Choroid plexus epithelial cell (primary cell): Measurements from ENCODE around the gene ZIM2.

Experiments used
- DNase-seq: peaks from one replicate; pipeline ENCODE4 v3.0.0-alpha.2; 2010; ENCODE audit warnings: low read depth
- H3K4me3 ChIP-seq: 2 replicates; pipeline ENCODE4 v1.5.1; 2011; ENCODE audit warnings: low read depth, mild to moderate bottlenecking, control low read depth, low read length, moderate library complexity
- CTCF ChIP-seq: conservative IDR thresholded peaks from 2 replicates; pipeline ENCODE4 v1.5.1; 2011; ENCODE audit warnings: low read depth, mild to moderate bottlenecking, control low read depth, inconsistent platforms, low read length, moderate library complexity

ZIM2 gene

GRCh38 chr19:56838909-56839651, 1.4 kb downstream of the ZIM2 start:
- H3K4me3 ChIP-seq, result no peak overlapping the region
- no peak for TF ChIP-seq CTCF
- peak; percentile 75 for DNase-seq

DNA sequence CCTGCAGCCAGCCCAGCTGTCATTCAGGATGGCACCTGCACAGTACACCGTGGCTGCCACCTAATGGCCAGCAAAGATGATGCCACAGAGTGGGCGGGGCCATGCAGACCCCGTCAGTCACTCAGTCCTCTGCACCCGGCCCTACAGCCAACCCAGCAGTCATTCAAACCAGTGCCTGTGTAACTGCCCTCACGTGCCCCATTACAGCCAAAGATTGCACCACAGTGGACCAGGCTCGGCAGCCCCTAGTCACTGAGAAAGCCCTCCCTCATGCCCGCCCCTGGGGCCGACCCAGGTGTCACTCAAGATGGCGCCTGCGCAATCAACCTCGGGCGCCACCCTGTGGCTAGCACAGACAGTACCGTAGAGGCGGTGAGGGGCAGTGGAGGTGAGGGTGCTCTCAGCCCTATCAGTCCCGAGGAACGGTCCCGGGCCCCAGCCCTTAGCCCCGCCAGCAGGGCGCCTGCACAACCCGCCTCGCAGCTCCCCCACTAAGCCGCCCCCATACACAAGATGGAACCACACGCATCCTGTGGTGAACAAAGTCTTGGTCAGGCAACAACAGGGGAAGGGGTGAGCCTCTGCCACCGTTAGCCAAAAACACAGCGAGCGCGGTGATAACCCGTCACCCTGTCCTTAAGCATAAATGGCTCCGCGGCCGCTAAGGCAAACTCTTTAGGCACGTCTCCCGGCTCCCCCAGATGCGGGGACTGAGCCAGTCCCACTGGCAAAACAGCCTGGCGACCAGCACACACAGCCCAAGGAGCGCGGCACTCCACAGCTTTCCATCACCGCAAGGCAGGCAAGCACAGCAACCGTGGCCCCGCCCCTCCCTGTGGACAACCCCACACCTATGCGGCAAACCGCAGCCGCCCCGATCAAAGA, 2.3 kb downstream of the ZIM2 start:
- peak; percentile 24 for DNase-seq
- peak; percentile 18 for TF ChIP-seq CTCF
- H3K4me3 ChIP-seq, result peak overlapping the region; percentile 37

- TF ChIP-seq CTCF, result peak; percentile 10
- H3K4me3 ChIP-seq, result no peak overlapping the region
- DNase-seq, result peak; percentile 22
Observed at GRCh38 chr19:56837492-56838023, 3.0 kb downstream of the ZIM2 start.

- DNase-seq, result no peak
- no peak overlapping the region for H3K4me3 ChIP-seq
- no peak for TF ChIP-seq CTCF
Observed at GRCh38 chr19:56837004-56837403, 3.5 kb downstream of the ZIM2 start.

DNA sequence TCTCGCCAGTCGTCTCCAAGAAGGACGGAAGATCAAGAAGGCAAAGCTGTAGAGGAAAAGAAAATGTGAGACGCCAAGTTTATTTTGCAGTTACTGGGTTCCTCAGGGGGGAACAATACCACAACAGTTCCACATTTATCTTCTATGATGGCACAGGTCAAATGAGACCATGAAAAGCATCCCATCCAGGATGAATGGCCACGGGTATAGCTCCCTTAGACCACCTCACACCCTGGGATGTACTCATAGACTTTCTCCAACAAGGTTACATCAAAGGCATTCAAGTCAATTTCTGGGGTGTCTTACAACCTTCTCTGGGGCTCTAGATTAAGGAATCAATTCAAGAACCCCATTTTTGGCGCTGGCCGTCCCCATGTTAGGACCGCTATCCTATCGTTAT, 4.5 kb downstream of the ZIM2 start:
- no peak overlapping the region for H3K4me3 ChIP-seq
- no peak for DNase-seq
- TF ChIP-seq CTCF, result no peak

DNA sequence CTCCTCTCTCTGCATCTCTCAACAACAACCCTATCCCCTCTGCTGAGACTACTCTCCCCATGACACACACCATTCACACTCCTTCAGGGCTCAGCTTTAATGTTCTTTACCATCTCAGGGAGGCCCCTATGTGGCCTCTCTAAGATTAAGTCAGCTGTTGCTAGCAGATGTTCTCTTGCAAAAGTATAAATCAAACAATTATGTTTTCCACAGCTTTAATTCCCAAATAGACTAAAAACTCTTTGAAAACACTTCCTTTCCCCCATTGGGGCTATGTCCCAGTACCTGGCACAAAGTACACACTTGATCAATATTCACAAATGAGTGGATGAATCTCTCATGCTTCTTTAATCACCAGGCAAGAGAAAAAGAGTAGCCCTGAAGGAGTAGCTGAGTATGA, 5.1 kb downstream of the ZIM2 start:
- no peak for TF ChIP-seq CTCF
- DNase-seq, result no peak
- H3K4me3 ChIP-seq, result no peak overlapping the region
